ENCODE measurements around the gene CAMKK1. TPM values are rescaled to one million over a fixed set of nuclear protein-coding genes. Genes with fewer than 3 reads are reported as not detected.
A peak's percentile ranks its signal among the peaks of the same experiment; 100 is the strongest.

Gene CAMKK1
- polyA plus RNA-seq, 2 of the 4 experiments (the other 2 are of a cell fraction): 6.9 to 14.8 TPM

GRCh38 chr17:3896968-3897235 lies 4.0 kb upstream of the CAMKK1 start:
- no peak for FAIRE-seq
- TF ChIP-seq JUNB (IDR thresholded peaks at IDR 0.05) (no peak), CBX8 (IDR thresholded peaks at IDR 0.05) (no peak), HEYL (CRISPR knock-in tag; IDR thresholded peaks at IDR 0.05) (no peak), NR3C1 (IDR thresholded peaks at IDR 0.05) (no peak), MYC (IDR thresholded peaks at IDR 0.05; ENCODE audit: borderline replicate concordance, low read length) (no peak), FOSL2 (IDR thresholded peaks at IDR 0.05) (no peak), FOSL2 (CRISPR knock-in tag; IDR thresholded peaks at IDR 0.05) (no peak), RCOR1 (IDR thresholded peaks at IDR 0.05; ENCODE audit: low read depth, low read length) (no peak), KDM1A (IDR thresholded peaks at IDR 0.05; ENCODE audit: low read depth) (no peak), TFCP2L1 (CRISPR knock-in tag; IDR thresholded peaks at IDR 0.05) (no peak), SREBF2 (IDR thresholded peaks at IDR 0.05) (no peak)
- TF ChIP-seq, protein P1, sequence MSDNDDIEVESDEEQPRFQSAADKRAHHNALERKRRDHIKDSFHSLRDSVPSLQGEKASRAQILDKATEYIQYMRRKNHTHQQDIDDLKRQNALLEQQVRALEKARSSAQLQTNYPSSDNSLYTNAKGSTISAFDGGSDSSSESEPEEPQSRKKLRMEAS (IDR thresholded peaks at IDR 0.05): no peak
- no peak for ATAC-seq
- H3K9me3 ChIP-seq: no peaks in the 10 kb centered on the region
- no peak overlapping the region for H3K4me2 ChIP-seq
- WGBS (ENCODE audit: missing lambda C conversion rate): 90% methylated on average over 6 of the region's 6 CpGs
- no peak overlapping the region for H3K4me3 ChIP-seq
- ChIA-PET POLR2A (no interaction called here), CTCF (interaction anchor here (1.0 to 16.6 kb wide), 8 partner anchors 10 to 162 kb away, joined by 3 to 256 read pairs (median 6); partner anchors contain the start of gene P2RX1)
- peaks cover 24% of the 10 kb centered on the region for H3K4me1 ChIP-seq
- DNase-seq (ENCODE audit: low read depth in 1 of 2, low spot score in 1 of 2): no peak
- H3K27ac ChIP-seq: no peak overlapping the region

- ChIA-PET POLR2A (no interaction called here), CTCF (interaction anchor here (0.8 to 16.6 kb wide), 8 partner anchors 10 to 162 kb away, joined by 3 to 256 read pairs (median 4); partner anchors contain the start of gene P2RX1)
- Histone ChIP-seq H3K4me2 (no peak overlapping the region), H3K4me1 (peaks cover 29% of the 10 kb centered on the region), H3K9me3 (no peaks in the 10 kb centered on the region), H3K4me3 (no peak overlapping the region), H3K27ac (peak overlapping the region in 1 of 2 experiments; percentile 19; a peak in 1 of 6 replicates)
- FAIRE-seq (no peak), DNase-seq (ENCODE audit: low read depth in 1 of 2, low spot score in 1 of 2) (no peak), ATAC-seq (no peak)
- WGBS (ENCODE audit: missing lambda C conversion rate): 85% methylated on average over 15 of the region's 15 CpGs
- no peak for TF ChIP-seq NPAS2 (CRISPR knock-in tag; IDR thresholded peaks at IDR 0.05; ENCODE audit: borderline replicate concordance)
These were observed 3.5 kb upstream of the CAMKK1 start for GRCh38 chr17:3896108-3896967.

- 93% methylated on average over 3 of the region's 3 CpGs for WGBS (ENCODE audit: missing lambda C conversion rate)
- no peaks in the 10 kb centered on the region for H3K9me3 ChIP-seq
- H3K4me2 ChIP-seq: no peak overlapping the region
- TF ChIP-seq CEBPB (IDR thresholded peaks at IDR 0.05): no peak
- no peak for TF ChIP-seq TFCP2L1 (CRISPR knock-in tag; IDR thresholded peaks at IDR 0.05)
- TF ChIP-seq HMGXB4 (CRISPR knock-in tag; IDR thresholded peaks at IDR 0.05; ENCODE audit: borderline replicate concordance): no peak
- no peak for TF ChIP-seq HDAC2 (IDR thresholded peaks at IDR 0.05)
- no peak for TF ChIP-seq RAD21 (conservative IDR thresholded peaks at IDR 0.05 in 1 of 2, IDR thresholded peaks at IDR 0.05 in 1 of 2)
- no peak for TF ChIP-seq CBX2 (IDR thresholded peaks at IDR 0.05; ENCODE audit: borderline replicate concordance, low read depth)
- TF ChIP-seq NPAS2 (CRISPR knock-in tag; IDR thresholded peaks at IDR 0.05; ENCODE audit: borderline replicate concordance): no peak
- TF ChIP-seq ZNF302 (CRISPR knock-in tag; IDR thresholded peaks at IDR 0.05): no peak
- TF ChIP-seq MAZ (IDR thresholded peaks at IDR 0.05; ENCODE audit: borderline replicate concordance, low read depth, low read length): no peak
- no peak for TF ChIP-seq NFE2L2 (conservative IDR thresholded peaks at IDR 0.05; ENCODE audit: low read length)
- ChIA-PET CTCF (interaction anchor here (1.8 to 16.6 kb wide), 5 partner anchors 11 to 110 kb away, joined by 4 to 256 read pairs (median 12); partner anchors contain the start of gene P2RX1), POLR2A (no interaction called here)
- FAIRE-seq: no peak
- no peak overlapping the region for H3K4me3 ChIP-seq
- H3K27ac ChIP-seq: peak overlapping the region in 1 of 2 experiments; percentile 49; a peak in 2 of 6 replicates
- ATAC-seq: no peak
- DNase-seq (ENCODE audit: low read depth in 1 of 2, low spot score in 1 of 2): no peak
- H3K4me1 ChIP-seq: peaks cover 34% of the 10 kb centered on the region
These were observed 2.5 kb upstream of the CAMKK1 start for GRCh38 chr17:3895354-3895753.
